GM15510 (cell line): ENCODE results near the gene KIAA0040.

Source experiments
- POLR2A ChIP-seq: IDR thresholded peaks from 3 replicates; pipeline ENCODE4 v1.6.1; 2011; ENCODE audit warnings: borderline replicate concordance; ENCODE audit not compliant: insufficient read length; ENCODE audit errors: extremely low read depth

KIAA0040 gene

DNA sequence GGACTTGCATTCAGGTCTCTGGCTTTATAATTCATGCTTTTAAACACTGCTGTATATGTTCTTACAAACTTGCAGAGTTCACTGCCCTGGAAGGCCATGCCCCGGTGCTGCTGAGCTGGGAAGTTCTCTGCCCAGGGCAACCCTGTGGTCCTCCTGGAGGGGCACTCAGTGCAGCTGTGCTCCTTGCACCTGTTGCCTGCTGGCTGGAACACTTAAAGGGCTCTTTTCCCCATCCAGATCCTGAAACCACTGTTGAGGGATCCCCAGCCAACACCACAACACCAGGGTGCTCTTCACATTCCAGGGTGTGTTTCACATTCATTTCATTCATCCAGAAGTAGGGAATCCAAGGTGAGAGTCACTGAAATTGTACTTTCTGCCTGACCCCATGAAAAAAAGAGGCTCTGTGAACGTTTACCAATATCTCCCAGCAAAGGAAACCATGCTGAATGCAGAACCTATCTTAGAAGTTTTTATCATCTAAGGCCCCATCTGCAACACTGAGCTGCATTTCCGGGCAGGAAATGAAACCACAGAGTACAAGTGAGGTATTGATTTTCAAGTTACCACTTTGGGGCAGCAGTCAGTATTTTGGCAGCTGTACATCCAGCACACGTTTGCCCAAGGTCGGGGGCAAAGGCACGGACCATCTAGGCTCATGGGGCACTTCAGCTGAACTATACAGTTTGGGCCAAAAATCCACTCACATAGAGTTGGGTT, 16.4 kb upstream of the KIAA0040 start:
- TF ChIP-seq POLR2A, result peak; percentile 31

DNA sequence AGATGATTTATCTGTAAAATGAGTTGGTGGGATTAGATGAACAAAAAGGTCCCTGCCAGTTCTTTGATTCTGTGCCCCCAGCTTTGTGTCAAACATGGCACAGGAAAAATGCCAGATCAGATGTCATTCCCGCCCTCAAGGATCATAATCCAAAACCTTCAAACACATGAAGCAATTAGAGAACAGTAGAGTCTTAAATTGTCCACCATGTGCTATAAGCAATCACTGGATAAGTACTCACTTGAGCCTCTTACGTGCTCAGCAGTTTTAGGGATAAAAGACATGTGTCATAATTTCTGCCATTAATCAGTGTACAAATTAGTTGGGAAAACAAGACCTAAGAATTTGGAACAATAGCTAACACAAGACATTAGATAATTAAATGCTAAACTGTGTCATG, 15.4 kb upstream of the KIAA0040 start:
- no peak for TF ChIP-seq POLR2A

DNA sequence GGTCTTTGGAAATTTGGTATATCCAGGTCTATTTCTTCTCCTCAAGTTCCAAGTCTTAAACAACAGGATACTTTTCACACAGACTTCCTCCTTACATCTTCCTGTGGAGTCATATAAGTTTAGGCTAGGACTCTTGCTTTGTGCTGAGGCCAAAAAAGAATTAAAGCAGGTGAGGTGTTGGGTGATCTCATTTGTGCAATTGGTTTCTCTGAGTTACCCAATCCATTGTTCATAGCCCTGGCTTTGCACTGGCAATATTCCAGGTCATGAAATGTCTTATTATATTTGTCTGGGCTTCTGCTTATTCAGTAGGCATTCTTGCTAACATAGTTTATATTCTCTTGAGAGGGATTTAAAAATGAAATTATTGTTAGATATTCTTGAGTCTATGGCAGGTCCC, 14.1 kb upstream of the KIAA0040 start:
- TF ChIP-seq POLR2A, result no peak

DNA sequence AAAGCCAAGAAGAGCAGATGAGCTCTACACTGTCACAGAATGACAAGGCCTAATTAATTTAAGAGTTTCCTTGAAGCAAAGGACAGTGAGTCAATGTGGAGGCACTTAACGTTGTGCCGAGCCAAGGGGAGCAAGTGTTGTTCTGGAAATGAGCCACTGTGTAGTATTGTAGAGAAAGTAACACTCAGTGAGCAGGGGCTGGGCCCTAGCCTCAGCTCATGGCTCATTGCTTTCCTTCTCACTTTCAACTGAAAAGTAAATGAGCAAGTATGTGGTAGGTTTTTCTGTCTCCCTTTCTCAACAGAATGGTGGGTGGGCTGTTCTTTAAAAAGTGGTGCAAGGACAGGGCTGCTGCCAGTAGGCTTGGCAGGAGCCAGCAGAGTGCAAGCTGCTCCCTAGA, 11.8 kb upstream of the KIAA0040 start:
- TF ChIP-seq POLR2A, result no peak

DNA sequence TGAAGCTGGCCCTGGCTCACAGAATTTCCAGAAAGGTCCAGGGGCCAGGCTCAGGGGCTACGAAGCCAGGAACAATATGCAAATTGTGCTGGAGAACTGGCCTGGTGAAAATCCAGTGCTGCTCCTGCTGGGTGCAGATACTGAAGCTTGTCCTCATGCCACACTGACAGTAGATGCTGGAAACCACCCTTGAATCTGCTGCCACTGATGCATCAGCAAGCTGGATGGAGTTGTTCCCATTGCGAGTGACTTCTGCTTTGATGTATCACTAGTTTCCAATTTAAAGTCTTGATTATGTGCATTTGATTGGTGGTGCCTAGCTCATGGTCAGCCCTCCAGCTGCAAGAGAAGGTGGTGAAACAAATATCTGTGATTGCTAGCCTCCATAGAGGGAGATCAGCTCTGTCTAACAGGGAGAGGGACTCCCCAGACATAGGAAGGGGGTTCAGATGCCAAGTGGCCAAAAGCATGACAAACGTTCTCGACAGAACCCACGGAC, 11.0 kb upstream of the KIAA0040 start:
- TF ChIP-seq POLR2A, result no peak

DNA sequence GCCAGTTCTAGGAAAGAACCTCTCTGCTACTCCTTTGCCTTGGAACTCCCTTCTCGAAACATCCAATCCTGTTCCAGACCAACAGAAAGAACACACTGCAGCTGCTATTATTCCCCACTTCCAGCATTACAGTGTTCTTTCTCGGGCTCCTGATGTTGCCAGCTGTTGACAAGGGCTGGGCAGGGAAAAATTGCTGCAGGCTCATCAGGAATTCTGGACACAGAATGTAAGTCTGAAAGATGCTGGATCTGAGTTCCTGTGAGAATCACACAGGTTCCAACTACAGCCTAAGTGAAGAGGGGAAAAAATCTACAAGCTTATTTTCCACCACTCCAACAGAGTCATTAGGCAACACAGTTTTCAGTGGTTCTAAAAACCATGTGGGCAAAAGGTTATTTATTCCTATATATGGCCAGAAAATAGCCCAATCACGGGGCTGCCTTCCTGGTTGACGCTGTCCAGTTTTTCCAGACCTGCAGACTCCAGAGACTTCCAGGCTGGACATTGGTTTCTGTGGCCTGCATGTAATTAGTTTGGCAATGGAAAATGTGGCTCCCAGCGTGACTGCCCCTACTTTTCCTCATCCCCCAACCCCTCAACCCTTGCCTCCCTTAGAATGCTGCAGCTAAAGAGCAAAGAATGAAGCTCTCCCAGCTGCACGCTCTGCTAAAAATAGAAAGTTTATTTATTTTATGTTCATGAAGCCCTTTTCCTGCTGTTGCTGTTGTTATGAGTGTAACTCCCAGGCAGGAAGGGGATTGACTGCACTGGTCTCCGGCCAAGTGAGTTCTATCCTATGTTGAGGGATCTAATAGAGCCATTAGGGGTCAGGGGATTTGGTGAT, 8.3 kb upstream of the KIAA0040 start:
- no peak for TF ChIP-seq POLR2A

DNA sequence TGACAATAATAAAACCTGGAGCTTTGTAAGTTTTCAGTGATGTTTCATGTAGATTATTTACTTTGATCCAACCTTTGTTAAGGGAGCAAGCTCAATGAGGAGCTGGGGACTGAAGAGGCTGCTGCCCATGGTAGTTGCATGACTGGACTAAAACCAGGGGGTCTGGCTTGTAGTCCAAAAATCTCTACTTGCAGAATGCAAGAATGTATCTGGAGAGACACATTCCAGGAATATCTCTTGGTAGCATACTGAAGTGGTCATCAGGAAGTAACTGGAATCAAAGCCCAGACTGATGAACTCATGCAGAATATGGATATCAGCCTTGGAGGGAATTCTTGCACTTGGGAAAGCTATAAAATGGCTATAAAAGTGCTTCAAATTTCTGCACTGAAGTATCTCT, 5.8 kb upstream of the KIAA0040 start:
- no peak for TF ChIP-seq POLR2A

DNA sequence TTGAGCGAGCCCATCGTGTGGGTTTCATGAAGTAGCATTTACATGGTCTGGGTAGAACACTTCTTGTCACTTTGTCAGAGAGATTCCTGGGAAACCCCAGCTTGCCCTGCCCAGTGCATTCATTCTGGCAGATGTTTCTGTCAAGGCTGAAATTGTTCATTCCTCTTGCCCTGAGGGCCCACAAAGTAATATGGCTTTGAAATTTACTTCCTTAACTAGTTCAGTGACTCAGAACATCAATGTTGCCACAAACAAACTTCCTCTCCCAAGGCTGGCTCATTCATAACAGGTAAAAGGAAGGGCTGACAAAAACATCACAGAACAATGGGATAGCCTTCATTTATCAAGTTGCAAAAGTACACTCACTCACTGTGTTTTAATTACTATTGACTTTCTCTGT, 5.0 kb upstream of the KIAA0040 start:
- TF ChIP-seq POLR2A, result no peak

DNA sequence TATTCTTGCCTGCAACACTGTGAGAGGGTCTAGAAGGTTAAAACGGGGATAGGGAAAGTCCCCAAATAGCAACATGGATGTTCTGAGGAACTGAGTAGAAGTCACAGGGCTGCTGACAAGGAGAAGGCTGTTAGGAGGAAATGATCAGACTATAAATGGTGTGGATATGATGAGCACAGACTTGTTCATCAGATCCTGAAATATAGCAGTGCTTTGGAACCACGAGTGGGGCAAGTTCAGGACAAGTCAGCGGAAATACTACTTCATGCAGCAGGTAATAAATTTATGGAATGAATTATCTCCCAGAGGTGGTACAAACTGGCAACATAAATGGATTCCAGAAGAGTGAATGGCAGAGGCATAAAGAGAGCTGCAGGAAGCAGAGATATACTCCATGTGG, 3.2 kb upstream of the KIAA0040 start:
- no peak for TF ChIP-seq POLR2A

DNA sequence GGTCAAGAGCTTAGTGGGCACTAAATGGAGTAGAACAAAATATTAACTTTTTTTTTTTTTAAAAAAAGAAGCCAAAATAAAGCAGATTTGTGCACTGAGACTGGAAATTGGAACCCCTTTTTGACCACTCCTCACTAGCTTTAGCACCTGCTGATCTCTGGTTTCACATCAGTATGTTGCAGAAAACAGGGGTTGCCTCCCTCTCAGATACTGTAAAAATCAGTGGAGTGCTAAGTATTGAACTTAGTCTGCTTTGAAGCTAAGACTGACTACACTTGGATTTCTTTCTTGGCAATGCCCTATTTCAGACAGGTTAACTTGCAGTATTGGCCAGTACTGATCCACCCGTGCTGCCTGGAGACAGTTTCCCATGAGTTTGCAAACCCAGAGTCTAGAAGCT, 2.7 kb upstream of the KIAA0040 start:
- TF ChIP-seq POLR2A, result no peak

DNA sequence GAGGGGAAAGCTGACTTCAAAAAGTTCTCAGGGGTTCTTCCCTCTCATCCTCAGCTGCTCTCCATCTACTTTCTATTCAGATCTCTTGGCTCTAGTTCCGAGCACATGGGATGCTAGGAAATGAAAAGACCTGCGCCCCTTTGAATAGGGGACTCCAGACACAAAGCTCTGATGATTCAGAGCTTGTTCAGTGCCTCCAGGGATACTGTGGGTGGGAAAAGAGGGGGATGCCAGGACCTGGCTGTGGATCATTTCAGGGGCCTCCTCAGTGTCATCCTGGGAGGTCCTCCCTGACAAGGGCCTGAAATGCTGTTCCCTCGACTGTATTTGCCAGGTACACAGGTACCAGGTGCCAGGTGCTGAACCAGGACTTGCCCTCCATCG, 943 bp upstream of the KIAA0040 start:
- TF ChIP-seq POLR2A, result no peak

DNA sequence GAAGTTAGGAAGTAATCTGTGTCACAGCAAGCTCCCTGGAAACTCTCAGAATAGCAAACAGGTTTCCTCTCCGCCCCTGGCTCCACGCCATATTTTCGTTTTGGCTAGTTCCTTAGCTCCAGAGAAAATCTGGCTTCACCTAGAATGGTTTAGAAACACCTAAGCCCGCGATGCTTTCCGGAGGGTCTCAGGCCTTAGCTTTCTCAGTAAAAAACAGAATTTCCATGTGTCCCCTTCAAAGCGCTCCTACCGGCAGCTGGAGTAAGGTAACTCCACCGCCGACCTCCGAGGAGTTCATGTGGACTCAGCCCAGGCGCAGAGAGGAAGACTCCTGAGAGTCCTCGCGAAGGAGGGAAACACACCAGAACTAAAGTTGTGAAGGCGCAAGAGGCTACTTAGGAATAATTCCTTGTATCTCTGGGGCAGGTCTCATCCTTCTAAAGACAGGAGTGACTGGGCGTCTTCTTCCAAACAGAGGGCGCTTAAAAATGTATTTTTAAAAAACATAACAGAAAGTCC, 406 bp downstream of the KIAA0040 start:
- TF ChIP-seq POLR2A, result no peak

DNA sequence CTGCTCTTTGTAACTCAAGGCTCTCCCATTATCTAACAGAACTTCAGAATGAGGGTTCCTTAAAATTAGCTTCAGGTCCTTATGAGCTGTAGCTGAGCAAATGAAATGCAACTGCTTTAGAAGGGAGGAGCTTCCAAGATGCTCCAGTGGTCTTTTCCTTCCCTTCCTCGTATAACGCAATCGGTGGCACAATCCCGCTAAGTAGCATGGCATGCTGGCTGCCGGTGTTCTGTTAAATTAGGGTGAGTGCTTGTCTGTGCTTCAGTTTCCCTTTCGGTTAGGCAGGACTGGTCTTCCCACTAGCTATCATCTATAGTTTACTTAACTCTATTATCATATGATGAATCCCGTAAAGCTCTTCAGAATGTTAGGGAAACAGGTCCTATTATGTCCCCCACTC, 917 bp downstream of the KIAA0040 start:
- no peak for TF ChIP-seq POLR2A

DNA sequence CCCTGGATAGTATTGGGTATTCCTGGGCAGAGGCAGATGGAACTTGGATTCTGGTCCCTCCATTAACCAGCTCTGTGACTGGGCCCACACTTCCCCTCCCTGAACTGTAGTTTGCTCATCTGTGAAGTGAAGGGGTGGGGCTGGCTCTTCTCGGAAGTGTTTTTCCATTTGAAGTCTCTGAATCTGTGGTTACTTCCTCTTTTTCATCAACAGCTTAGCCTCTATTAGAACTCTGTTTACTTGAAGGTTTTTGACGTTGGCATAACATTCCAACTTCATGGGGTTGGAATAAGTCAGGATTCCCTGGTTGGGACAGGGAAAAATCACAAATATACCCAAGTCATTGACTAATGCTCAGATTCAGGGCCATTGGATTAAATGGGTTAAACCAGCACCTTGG, 3.6 kb downstream of the KIAA0040 start:
- no peak for TF ChIP-seq POLR2A

DNA sequence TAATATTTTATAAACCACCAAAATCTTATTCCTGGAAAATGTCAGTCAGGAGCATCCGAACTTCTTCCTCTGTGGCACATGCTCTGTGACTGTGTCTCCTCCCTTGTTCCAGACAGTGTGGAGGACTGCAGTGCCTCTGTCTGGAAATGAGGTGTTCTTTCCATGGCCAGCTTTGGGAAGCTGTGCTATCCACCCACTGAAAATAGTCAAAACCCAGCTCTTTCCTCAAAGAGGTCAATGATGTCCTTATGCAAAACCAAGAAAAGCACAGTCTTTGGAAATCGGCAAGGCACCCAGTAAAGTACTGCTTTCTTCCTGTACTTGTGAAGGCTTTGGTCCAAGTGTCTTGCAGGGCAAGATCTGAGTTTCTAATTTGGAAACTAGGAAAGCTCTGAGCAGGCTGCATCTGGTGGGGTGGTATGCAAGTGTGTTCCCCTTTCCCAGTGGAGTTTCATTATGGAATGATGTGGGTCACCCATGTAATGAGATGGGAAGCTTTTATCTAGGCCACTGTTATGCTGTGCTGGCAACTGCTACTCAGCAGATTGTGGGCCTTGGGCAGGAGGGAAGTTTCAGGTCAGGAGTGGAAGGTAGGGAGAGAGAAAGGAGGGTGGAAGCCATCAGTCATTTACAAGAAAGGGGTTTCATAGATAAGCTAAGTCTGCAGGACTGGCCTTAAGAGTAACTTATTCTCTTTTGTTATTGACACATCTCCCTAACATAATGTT, 6.0 kb downstream of the KIAA0040 start:
- TF ChIP-seq POLR2A, result no peak
